ENCODE measurements around the gene SASH1.

GRCh38 chr6:148520109-148520841 lies 177.6 kb downstream of the SASH1 start:
- TF ChIP-seq CTCF (IDR thresholded peaks at IDR 0.05; ENCODE audit: extremely low read depth in 1 of 2, insufficient read depth in 1 of 2, low read depth in 1 of 2, low read length in 2 of 2) (no peak), EZH2 (IDR thresholded peaks at IDR 0.05; ENCODE audit: borderline replicate concordance, low read depth, low read length, severe bottlenecking) (no peak), POLR2AphosphoS5 (IDR thresholded peaks at IDR 0.05; ENCODE audit: insufficient read depth, low read depth, low read length) (no peak), POLR2A (IDR thresholded peaks at IDR 0.05; ENCODE audit: low read depth, low read length) (no peak), MAX (IDR thresholded peaks at IDR 0.05; ENCODE audit: insufficient read depth, insufficient read length) (no peak), JUN (IDR thresholded peaks at IDR 0.05; ENCODE audit: borderline replicate concordance, insufficient read depth, insufficient read length, low read depth) (no peak), FOS (IDR thresholded peaks at IDR 0.05; ENCODE audit: borderline replicate concordance, insufficient read depth, low read length) (no peak), GATA2 (IDR thresholded peaks at IDR 0.05; ENCODE audit: insufficient read depth, insufficient read length, low read depth, low read length) (no peak)

Measured in endothelial cell of umbilical vein (primary cell).